ENCODE measurements around the gene EMC1.

DNA sequence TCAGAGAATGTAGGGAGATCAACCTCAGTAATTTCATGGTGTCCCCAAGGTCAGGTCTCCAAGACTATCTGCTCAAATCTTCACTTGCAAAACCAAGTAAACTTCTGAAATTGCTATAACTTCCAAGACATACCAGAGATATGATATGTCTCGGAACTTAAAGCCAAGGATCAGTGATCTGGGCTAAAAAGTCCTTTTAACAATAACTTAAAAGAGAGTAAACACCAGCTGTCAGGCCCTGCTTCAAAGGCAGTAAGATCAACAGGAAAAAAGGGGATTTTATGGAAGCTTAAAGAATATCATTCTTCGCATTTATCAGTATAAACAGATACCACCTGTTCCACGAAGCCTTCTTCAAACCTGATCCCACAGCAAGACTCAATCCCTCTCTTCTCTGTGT is 55.0 kb downstream of the EMC1 start:
- TF ChIP-seq CTCF (IDR thresholded peaks at IDR 0.05; ENCODE audit: insufficient read depth, low read length) (no peak), POLR2AphosphoS5 (IDR thresholded peaks at IDR 0.05; ENCODE audit: low read depth) (no peak)
- TF ChIP-seq, protein P1, sequence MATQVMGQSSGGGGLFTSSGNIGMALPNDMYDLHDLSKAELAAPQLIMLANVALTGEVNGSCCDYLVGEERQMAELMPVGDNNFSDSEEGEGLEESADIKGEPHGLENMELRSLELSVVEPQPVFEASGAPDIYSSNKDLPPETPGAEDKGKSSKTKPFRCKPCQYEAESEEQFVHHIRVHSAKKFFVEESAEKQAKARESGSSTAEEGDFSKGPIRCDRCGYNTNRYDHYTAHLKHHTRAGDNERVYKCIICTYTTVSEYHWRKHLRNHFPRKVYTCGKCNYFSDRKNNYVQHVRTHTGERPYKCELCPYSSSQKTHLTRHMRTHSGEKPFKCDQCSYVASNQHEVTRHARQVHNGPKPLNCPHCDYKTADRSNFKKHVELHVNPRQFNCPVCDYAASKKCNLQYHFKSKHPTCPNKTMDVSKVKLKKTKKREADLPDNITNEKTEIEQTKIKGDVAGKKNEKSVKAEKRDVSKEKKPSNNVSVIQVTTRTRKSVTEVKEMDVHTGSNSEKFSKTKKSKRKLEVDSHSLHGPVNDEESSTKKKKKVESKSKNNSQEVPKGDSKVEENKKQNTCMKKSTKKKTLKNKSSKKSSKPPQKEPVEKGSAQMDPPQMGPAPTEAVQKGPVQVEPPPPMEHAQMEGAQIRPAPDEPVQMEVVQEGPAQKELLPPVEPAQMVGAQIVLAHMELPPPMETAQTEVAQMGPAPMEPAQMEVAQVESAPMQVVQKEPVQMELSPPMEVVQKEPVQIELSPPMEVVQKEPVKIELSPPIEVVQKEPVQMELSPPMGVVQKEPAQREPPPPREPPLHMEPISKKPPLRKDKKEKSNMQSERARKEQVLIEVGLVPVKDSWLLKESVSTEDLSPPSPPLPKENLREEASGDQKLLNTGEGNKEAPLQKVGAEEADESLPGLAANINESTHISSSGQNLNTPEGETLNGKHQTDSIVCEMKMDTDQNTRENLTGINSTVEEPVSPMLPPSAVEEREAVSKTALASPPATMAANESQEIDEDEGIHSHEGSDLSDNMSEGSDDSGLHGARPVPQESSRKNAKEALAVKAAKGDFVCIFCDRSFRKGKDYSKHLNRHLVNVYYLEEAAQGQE (IDR thresholded peaks at IDR 0.05; ENCODE audit: insufficient replicate concordance, low read depth) = no peak

Measured in HL-60 (cell line).